ENCODE measurements around the gene CBFA2T2. TPM values are rescaled to one million over a fixed set of nuclear protein-coding genes. Genes with fewer than 3 reads are reported as not detected.

Gene CBFA2T2
- total and polyA plus RNA-seq, 2 of the 4 experiments (the other 2 are of a cell fraction) = 3.8 to 6.2 TPM

DNA sequence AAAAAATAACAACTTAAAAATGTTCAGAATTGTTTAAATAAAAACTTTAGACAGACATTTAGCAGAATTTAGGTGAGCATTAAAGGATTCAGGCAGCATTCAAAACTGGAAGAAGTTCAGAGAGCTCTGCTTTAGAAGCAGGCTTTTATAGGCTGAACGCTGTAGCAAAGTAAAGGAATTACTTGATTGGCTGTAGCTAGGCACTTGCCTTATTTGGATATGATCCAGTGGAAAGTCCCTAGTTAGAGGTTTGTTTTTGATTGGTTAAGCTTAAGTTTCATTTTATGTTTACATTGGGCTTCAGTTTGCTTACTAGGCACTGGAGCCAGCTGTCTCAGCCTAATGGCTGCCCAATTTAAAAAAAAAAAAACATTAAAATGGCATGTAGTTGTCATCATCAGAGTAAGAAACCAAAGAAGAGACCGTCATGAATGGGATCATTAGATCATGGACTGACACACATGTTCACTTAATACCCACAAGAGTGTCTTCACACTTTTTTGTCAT, 65.1 kb downstream of the CBFA2T2 start:
- no peaks in the 10 kb centered on the region for H3K9me3 ChIP-seq (ENCODE audit: control insufficient read depth, insufficient read depth, low read length)
- CTCF ChIA-PET = no interaction called here
- no peaks in the 10 kb centered on the region for H3K27me3 ChIP-seq (ENCODE audit: control insufficient read depth, insufficient read depth, low read length)
- DNase-seq (peak; percentile 99), ATAC-seq (ENCODE audit: low read depth) (peak; percentile 98)
- peak overlapping the region; percentile 71; the same call in 1 of the 2 replicates for H4K5ac ChIP-seq (ENCODE audit: low read depth, low read length)
- peak overlapping the region; percentile 76; the same call in 1 of the 2 replicates for H3K4ac ChIP-seq (ENCODE audit: low read depth, low read length)
- in situ Hi-C loops (cut with MboI; ENCODE audit: low sequenced_read_pairs) (no loop called here), dilution Hi-C loops (cut with HindIII; ENCODE audit: low sequenced_read_pairs, unreplicated experiment) (no loop called here), intact Hi-C loops (cut with micrococcal nuclease) (no loop called here)
- TF ChIP-seq BHLHE40 (IDR thresholded peaks at IDR 0.05; ENCODE audit: low read depth, low read length) = no peak
- TF ChIP-seq, protein P1, sequence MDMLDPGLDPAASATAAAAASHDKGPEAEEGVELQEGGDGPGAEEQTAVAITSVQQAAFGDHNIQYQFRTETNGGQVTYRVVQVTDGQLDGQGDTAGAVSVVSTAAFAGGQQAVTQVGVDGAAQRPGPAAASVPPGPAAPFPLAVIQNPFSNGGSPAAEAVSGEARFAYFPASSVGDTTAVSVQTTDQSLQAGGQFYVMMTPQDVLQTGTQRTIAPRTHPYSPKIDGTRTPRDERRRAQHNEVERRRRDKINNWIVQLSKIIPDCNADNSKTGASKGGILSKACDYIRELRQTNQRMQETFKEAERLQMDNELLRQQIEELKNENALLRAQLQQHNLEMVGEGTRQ (IDR thresholded peaks at IDR 0.05; ENCODE audit: low read depth, low read length) = peak; percentile 62; the same call in 1 of the 2 replicates
- TF ChIP-seq MAFK (IDR thresholded peaks at IDR 0.05; ENCODE audit: low read depth, low read length) = peak; percentile 80
- no peak for TF ChIP-seq MXI1 (IDR thresholded peaks at IDR 0.05; ENCODE audit: borderline replicate concordance, low read depth, low read length)
- TF ChIP-seq POLR2A (IDR thresholded peaks at IDR 0.05; ENCODE audit: low read depth, low read length) = peak; percentile 54; the same call in 1 of the 2 replicates
- H3K23ac ChIP-seq (ENCODE audit: low read depth, low read length) = peak overlapping the region; percentile 77; the same call in 1 of the 2 replicates
- H3K14ac ChIP-seq (replicated peaks; ENCODE audit: low read depth, low read length) = peak overlapping the region; percentile 80
- peaks cover 2% of the 10 kb centered on the region; the same call in 1 of the 2 replicates for H3K36me3 ChIP-seq (ENCODE audit: control insufficient read depth, insufficient read depth, low read length)
- BruUV-seq (replicated peaks) = no TSS peak
- H2AK9ac ChIP-seq (replicated peaks; ENCODE audit: low read depth, low read length, poor library complexity) = no peak overlapping the region
- H3K79me1 ChIP-seq (ENCODE audit: low read depth in 1 of 2, low read length in 2 of 2) = peaks cover 5 to 41% of the 10 kb centered on the region in 2 experiments; a peak in 3 of 4 replicates
- peak overlapping the region; percentile 40; the same call in 1 of the 2 replicates for H3K27ac ChIP-seq (ENCODE audit: insufficient read depth, low read length)
- H3K4me3 ChIP-seq (ENCODE audit: insufficient read depth, low read depth, low read length) = no peak overlapping the region; the same call in 1 of the 2 replicates
- POLR2A ChIA-PET (ENCODE audit: unreplicated experiment) = no interaction called here
- H2BK20ac ChIP-seq (ENCODE audit: low read depth, low read length) = peak overlapping the region; percentile 67; the same call in 1 of the 2 replicates
- peaks cover 4% of the 10 kb centered on the region; the same call in 1 of the 2 replicates for H3K9me1 ChIP-seq (ENCODE audit: insufficient read depth, low read length)
- H3K9ac ChIP-seq (ENCODE audit: low read depth, low read length) = peak overlapping the region; percentile 48; the same call in 1 of the 2 replicates
- peak overlapping the region; percentile 63; the same call in 1 of the 2 replicates for H3K56ac ChIP-seq (ENCODE audit: extremely low read depth, insufficient read depth, low read length)
- H2BK120ac ChIP-seq (ENCODE audit: low read depth, low read length) = peak overlapping the region; percentile 86; the same call in 1 of the 2 replicates
- peak overlapping the region; percentile 69; the same call in 1 of the 3 replicates for H2BK15ac ChIP-seq (ENCODE audit: low read depth, low read length)
- H2AFZ ChIP-seq (replicated peaks; ENCODE audit: low read length, poor library complexity) = no peak overlapping the region
- H3K4me1 ChIP-seq (ENCODE audit: control insufficient read depth, insufficient read depth, low read length) = peaks cover 13% of the 10 kb centered on the region
- peak overlapping the region; percentile 97; the same call in 1 of the 2 replicates for H3K18ac ChIP-seq (ENCODE audit: low read depth, low read length)
- peak overlapping the region; percentile 99 for H2BK5ac ChIP-seq (ENCODE audit: low read depth, low read length, poor library complexity, severe bottlenecking)
- peak overlapping the region; percentile 95; the same call in 1 of the 2 replicates for H3K4me2 ChIP-seq (ENCODE audit: low read depth, low read length)
- no CpG with 5 or more reads among the region's 2 CpGs for WGBS, 2 experiments (ENCODE audit: extremely low coverage in 2 of 2, insufficient read length in 1 of 2)
- H4K91ac ChIP-seq (ENCODE audit: insufficient read depth, low read depth, low read length) = peak overlapping the region; percentile 64; the same call in 1 of the 2 replicates
- peak overlapping the region in 1 of 2 experiments; percentile 94; a peak in 2 of 4 replicates for H4K8ac ChIP-seq (ENCODE audit: low read depth in 2 of 2, low read length in 2 of 2)
- H2AK5ac ChIP-seq (ENCODE audit: low read depth, low read length) = peak overlapping the region; percentile 66; the same call in 1 of the 2 replicates
- no peaks in the 10 kb centered on the region for H4K20me1 ChIP-seq (ENCODE audit: insufficient read depth, low read length)

All from IMR-90 (cell line).